ENCODE data around the gene UGT3A2.

Gene UGT3A2

DNA sequence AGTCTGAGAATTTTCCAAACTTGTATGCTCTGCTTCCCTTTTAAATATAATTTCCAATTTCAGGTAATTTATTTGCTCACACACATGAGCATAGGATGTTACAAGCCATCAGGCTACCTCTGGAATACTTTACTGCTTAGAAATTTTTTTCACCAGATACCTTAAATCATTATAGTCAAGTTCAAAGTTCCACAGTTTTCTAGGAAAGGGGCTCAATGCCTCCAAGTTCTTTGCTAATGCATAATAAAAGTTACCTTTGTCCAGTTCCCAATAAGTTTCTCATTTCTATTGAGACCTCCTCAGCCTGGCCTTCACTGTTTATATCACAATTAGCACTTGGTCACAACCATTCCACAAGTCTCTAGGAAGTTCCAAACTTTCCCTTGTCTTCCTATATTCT is 59.3 kb downstream of the UGT3A2 start:
- no peak for ATAC-seq
- TF ChIP-seq, protein P1, sequence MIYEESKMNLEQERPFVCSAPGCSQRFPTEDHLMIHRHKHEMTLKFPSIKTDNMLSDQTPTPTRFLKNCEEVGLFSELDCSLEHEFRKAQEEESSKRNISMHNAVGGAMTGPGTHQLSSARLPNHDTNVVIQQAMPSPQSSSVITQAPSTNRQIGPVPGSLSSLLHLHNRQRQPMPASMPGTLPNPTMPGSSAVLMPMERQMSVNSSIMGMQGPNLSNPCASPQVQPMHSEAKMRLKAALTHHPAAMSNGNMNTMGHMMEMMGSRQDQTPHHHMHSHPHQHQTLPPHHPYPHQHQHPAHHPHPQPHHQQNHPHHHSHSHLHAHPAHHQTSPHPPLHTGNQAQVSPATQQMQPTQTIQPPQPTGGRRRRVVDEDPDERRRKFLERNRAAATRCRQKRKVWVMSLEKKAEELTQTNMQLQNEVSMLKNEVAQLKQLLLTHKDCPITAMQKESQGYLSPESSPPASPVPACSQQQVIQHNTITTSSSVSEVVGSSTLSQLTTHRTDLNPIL (CRISPR knock-in tag; IDR thresholded peaks at IDR 0.05; ENCODE audit: low read depth), result no peak
- no peak for TF ChIP-seq ESRRG (CRISPR knock-in tag; IDR thresholded peaks at IDR 0.05)
- TF ChIP-seq, protein P2, sequence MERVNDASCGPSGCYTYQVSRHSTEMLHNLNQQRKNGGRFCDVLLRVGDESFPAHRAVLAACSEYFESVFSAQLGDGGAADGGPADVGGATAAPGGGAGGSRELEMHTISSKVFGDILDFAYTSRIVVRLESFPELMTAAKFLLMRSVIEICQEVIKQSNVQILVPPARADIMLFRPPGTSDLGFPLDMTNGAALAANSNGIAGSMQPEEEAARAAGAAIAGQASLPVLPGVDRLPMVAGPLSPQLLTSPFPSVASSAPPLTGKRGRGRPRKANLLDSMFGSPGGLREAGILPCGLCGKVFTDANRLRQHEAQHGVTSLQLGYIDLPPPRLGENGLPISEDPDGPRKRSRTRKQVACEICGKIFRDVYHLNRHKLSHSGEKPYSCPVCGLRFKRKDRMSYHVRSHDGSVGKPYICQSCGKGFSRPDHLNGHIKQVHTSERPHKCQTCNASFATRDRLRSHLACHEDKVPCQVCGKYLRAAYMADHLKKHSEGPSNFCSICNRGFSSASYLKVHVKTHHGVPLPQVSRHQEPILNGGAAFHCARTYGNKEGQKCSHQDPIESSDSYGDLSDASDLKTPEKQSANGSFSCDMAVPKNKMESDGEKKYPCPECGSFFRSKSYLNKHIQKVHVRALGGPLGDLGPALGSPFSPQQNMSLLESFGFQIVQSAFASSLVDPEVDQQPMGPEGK (CRISPR knock-in tag; IDR thresholded peaks at IDR 0.05; ENCODE audit: borderline replicate concordance), result no peak
- TF ChIP-seq ZNF8 (CRISPR knock-in tag; IDR thresholded peaks at IDR 0.05), result no peak
- TF ChIP-seq ARNTL (CRISPR knock-in tag; IDR thresholded peaks at IDR 0.05; ENCODE audit: borderline replicate concordance, low read depth), result no peak
- TF ChIP-seq, protein P3, sequence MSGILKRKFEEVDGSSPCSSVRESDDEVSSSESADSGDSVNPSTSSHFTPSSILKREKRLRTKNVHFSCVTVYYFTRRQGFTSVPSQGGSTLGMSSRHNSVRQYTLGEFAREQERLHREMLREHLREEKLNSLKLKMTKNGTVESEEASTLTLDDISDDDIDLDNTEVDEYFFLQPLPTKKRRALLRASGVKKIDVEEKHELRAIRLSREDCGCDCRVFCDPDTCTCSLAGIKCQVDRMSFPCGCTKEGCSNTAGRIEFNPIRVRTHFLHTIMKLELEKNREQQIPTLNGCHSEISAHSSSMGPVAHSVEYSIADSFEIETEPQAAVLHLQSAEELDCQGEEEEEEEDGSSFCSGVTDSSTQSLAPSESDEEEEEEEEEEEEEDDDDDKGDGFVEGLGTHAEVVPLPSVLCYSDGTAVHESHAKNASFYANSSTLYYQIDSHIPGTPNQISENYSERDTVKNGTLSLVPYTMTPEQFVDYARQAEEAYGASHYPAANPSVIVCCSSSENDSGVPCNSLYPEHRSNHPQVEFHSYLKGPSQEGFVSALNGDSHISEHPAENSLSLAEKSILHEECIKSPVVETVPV (CRISPR knock-in tag; IDR thresholded peaks at IDR 0.05), result no peak
- TF ChIP-seq TCF4 (CRISPR knock-in tag; IDR thresholded peaks at IDR 0.05; ENCODE audit: borderline replicate concordance), result no peak
- TF ChIP-seq BACH2 (CRISPR knock-in tag; IDR thresholded peaks at IDR 0.05; ENCODE audit: borderline replicate concordance), result no peak
- no peak for TF ChIP-seq RARB (CRISPR knock-in tag; IDR thresholded peaks at IDR 0.05)
- TF ChIP-seq PPARA (CRISPR knock-in tag; IDR thresholded peaks at IDR 0.05; ENCODE audit: borderline replicate concordance), result no peak
- TF ChIP-seq, protein P4, sequence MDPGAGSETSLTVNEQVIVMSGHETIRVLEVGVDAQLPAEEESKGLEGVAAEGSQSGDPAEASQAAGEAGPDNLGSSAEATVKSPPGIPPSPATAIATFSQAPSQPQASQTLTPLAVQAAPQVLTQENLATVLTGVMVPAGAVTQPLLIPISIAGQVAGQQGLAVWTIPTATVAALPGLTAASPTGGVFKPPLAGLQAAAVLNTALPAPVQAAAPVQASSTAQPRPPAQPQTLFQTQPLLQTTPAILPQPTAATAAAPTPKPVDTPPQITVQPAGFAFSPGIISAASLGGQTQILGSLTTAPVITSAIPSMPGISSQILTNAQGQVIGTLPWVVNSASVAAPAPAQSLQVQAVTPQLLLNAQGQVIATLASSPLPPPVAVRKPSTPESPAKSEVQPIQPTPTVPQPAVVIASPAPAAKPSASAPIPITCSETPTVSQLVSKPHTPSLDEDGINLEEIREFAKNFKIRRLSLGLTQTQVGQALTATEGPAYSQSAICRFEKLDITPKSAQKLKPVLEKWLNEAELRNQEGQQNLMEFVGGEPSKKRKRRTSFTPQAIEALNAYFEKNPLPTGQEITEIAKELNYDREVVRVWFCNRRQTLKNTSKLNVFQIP (CRISPR knock-in tag; IDR thresholded peaks at IDR 0.05; ENCODE audit: borderline replicate concordance, low read depth), result no peak
- TF ChIP-seq ZC3H10 (CRISPR knock-in tag; IDR thresholded peaks at IDR 0.05), result no peak
- TF ChIP-seq SNAI2 (CRISPR knock-in tag; IDR thresholded peaks at IDR 0.05), result no peak
- no peak for TF ChIP-seq ZFP30 (CRISPR knock-in tag; IDR thresholded peaks at IDR 0.05)
- TF ChIP-seq ZFP3 (CRISPR knock-in tag; IDR thresholded peaks at IDR 0.05), result no peak

DNA sequence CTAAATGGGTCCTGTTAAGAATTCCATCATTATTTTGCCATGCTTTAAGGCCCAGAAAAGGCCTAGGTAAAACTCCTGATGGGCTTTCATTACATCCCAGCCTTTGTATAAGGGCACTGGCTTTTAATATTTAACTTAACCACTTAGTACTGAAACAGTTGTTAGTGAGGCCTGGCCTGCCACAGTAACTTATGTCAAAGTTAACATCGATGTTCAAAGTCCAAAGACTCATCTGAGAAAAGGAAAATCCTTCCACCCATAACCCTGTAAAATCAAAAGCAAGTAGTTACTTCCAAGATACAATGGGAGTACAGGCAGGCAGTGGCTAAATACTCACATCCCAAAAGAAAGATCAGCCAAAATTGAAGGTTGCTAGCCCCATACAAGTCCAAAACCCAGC is 60.5 kb downstream of the UGT3A2 start:
- TF ChIP-seq ZNF8 (CRISPR knock-in tag; IDR thresholded peaks at IDR 0.05) (no peak), ARNTL (CRISPR knock-in tag; IDR thresholded peaks at IDR 0.05; ENCODE audit: borderline replicate concordance, low read depth) (no peak), RARB (CRISPR knock-in tag; IDR thresholded peaks at IDR 0.05) (no peak)
- TF ChIP-seq, protein P1 (CRISPR knock-in tag; IDR thresholded peaks at IDR 0.05; ENCODE audit: low read depth), result no peak
- ATAC-seq, result no peak

DNA sequence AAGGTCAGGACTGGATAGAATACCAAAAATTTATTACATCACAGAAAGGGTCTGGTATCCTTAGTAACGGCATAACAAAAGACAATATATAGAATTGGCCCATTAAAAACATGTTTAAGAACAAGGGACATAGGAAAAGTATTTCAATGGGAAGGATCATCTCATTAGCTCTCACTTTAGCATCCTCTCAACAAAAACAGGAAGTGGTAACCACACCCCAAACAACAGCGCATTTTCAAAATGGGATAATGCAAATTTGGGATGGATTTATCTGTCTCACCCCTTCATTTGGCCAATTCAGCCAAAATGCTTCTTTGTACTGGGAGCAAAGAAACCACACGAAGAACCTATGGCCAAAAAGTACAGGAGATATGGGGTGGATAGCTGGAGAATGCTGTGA is 65.7 kb downstream of the UGT3A2 start:
- no peak for ATAC-seq
- TF ChIP-seq GLIS3 (CRISPR knock-in tag; IDR thresholded peaks at IDR 0.05), result no peak
- TF ChIP-seq ZNF70 (CRISPR knock-in tag; IDR thresholded peaks at IDR 0.05), result no peak
- TF ChIP-seq ZNF8 (CRISPR knock-in tag; IDR thresholded peaks at IDR 0.05), result no peak
- TF ChIP-seq, protein P4 (CRISPR knock-in tag; IDR thresholded peaks at IDR 0.05; ENCODE audit: borderline replicate concordance, low read depth), result no peak
- no peak for TF ChIP-seq CSDC2 (CRISPR knock-in tag; IDR thresholded peaks at IDR 0.05)
- TF ChIP-seq, protein P2 (CRISPR knock-in tag; IDR thresholded peaks at IDR 0.05; ENCODE audit: borderline replicate concordance), result no peak
- no peak for TF ChIP-seq ARNTL (CRISPR knock-in tag; IDR thresholded peaks at IDR 0.05; ENCODE audit: borderline replicate concordance, low read depth)
- TF ChIP-seq, protein P3 (CRISPR knock-in tag; IDR thresholded peaks at IDR 0.05), result no peak
- no peak for TF ChIP-seq TOX (CRISPR knock-in tag; IDR thresholded peaks at IDR 0.05; ENCODE audit: borderline replicate concordance)
- TF ChIP-seq ZNF565 (CRISPR knock-in tag; conservative IDR thresholded peaks at IDR 0.05; ENCODE audit: low read depth), result no peak
- no peak for TF ChIP-seq ZC3H10 (CRISPR knock-in tag; IDR thresholded peaks at IDR 0.05)
- TF ChIP-seq SNAI2 (CRISPR knock-in tag; IDR thresholded peaks at IDR 0.05), result no peak
- no peak for TF ChIP-seq ZFP30 (CRISPR knock-in tag; IDR thresholded peaks at IDR 0.05)
- TF ChIP-seq ZFP3 (CRISPR knock-in tag; IDR thresholded peaks at IDR 0.05), result no peak
- TF ChIP-seq TCF4 (CRISPR knock-in tag; IDR thresholded peaks at IDR 0.05; ENCODE audit: borderline replicate concordance), result no peak
- no peak for TF ChIP-seq ISL1 (CRISPR knock-in tag; IDR thresholded peaks at IDR 0.05)
- no peak for TF ChIP-seq PPARA (CRISPR knock-in tag; IDR thresholded peaks at IDR 0.05; ENCODE audit: borderline replicate concordance)
- TF ChIP-seq, protein P1 (CRISPR knock-in tag; IDR thresholded peaks at IDR 0.05; ENCODE audit: low read depth), result no peak
- TF ChIP-seq ESRRG (CRISPR knock-in tag; IDR thresholded peaks at IDR 0.05), result no peak

Data from SK-N-SH treated with all-trans-retinoic acid at 6 μM for 48 hours (cell line).